Gastroesophageal sphincter (tissue), 3 donors: ENCODE results near the gene POLE4.

Source experiments
- POLR2A ChIP-seq, 2 donors: fragments of 450-650 bp; IDR thresholded peaks; one replicate each; pipeline ENCODE4 v1.6.1; 2017; ENCODE audit warnings: antibody characterized with exemption in 2 of 2, mild to moderate bottlenecking in 2 of 2, moderate library complexity in 1 of 2
- POLR2AphosphoS5 ChIP-seq: sonication (generic); formaldehyde crosslinking; IDR thresholded peaks from one replicate; pipeline ENCODE4 v1.6.1; 2017; ENCODE audit warnings: antibody characterized with exemption
- TF ChIP-seq, protein P1 (sequence below), 4 experiments: fragments of 200-600 bp in 2 of 4; fragments of 450-650 bp in 2 of 4; sonication (generic) in 1 of 4; IDR thresholded peaks; one replicate each; pipeline ENCODE4 v1.5.1; 2017 to 2019; ENCODE audit warnings: antibody characterized with exemption in 4 of 4, mild to moderate bottlenecking in 2 of 4, moderate library complexity in 2 of 4

DNA sequence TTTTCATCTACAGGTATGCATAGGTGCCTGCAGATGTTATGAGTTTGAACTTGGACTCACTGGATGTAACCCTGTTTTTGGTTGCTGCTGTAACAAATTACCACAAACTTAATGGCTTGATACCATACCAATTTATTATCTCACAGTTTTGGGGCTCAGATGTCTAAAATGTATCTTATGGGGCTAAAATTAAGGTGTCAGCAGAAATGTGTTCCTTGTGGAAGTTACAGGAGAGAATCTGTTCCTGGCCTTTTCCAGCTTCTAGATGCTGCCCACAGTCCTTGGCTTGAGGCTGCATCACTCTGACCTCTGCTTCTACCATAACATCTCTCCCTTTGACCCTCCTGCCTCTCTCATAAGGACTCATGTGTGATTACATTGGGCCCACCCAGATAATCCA is 47.6 kb downstream of the POLE4 start:
- TF ChIP-seq, protein P1, sequence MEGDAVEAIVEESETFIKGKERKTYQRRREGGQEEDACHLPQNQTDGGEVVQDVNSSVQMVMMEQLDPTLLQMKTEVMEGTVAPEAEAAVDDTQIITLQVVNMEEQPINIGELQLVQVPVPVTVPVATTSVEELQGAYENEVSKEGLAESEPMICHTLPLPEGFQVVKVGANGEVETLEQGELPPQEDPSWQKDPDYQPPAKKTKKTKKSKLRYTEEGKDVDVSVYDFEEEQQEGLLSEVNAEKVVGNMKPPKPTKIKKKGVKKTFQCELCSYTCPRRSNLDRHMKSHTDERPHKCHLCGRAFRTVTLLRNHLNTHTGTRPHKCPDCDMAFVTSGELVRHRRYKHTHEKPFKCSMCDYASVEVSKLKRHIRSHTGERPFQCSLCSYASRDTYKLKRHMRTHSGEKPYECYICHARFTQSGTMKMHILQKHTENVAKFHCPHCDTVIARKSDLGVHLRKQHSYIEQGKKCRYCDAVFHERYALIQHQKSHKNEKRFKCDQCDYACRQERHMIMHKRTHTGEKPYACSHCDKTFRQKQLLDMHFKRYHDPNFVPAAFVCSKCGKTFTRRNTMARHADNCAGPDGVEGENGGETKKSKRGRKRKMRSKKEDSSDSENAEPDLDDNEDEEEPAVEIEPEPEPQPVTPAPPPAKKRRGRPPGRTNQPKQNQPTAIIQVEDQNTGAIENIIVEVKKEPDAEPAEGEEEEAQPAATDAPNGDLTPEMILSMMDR (IDR thresholded peaks at IDR 0.05): no peak
- TF ChIP-seq POLR2AphosphoS5 (no peak), POLR2A (IDR thresholded peaks at IDR 0.05) (no peak)
